Measurements from ENCODE around the gene TET3. TPM values are rescaled to one million over a fixed set of nuclear protein-coding genes. Genes with fewer than 3 reads are reported as not detected.

TET3 gene
- total and polyA plus RNA-seq, 9 of the 15 experiments (the other 6 are each of a cell fraction or from before 2014, with no cell fraction given), result 0.35 to 16.3 (median 5.5) TPM

DNA sequence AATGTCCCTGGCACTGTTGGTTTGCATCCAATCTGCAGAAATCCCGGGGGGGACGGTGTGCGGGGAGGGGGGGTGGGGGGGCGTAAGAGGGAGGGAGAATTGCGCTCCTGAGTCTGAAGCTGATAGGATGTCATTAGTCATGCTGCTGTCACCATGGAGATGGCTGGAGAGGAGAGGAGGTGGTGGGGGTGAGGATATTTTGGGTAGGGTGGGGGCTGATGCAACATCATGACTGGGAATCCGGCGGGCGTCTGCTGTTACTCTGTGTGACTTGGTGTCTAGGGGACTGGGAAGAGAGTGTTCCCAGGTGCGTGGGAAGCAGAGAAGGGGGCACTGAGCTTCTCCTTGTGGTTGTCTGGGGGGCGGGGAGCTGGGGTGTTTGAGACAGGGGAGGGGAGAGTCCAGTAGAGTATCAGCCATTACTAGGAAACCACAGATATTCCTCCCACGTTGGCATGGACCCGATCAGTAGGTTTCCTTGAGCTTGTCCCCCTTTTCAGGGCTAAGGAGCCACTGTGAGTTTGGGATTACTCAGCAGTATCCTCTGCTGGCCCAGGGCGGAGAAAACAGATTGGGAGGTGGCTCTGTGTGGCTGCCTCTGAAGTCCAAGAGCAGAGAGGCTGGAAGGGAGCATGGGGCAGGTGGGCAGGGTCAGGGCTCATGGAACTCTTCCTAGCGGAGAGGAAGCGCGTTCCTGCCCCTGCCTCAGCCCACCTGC lies 18.9 kb downstream of the TET3 start (continued):
- TF ChIP-seq MAFG (tag; conservative IDR thresholded peaks at IDR 0.05) (0 out of 2 replicates have a peak, but pooled peaks have one; percentile 56), ZNF77 (CRISPR knock-in tag; IDR thresholded peaks at IDR 0.05) (no peak), MYC (IDR thresholded peaks at IDR 0.05; ENCODE audit: low read depth, low read length) (peak; percentile 7), MYC (CRISPR knock-in tag; IDR thresholded peaks at IDR 0.05; ENCODE audit: borderline replicate concordance, low read depth) (no peak), SP1 (CRISPR knock-in tag; IDR thresholded peaks at IDR 0.05) (no peak), U2AF1 (optimal IDR thresholded peaks at IDR 0.05; ENCODE audit: low read depth, low read length) (no peak), ARNT (IDR thresholded peaks at IDR 0.05) (no peak), NR2C2 (CRISPR knock-in tag; IDR thresholded peaks at IDR 0.05) (no peak), NR2C2 (tag; IDR thresholded peaks at IDR 0.05) (no peak), PRMT5 (CRISPR knock-in tag; IDR thresholded peaks at IDR 0.05) (no peak), TEAD2 (tag; IDR thresholded peaks at IDR 0.05) (no peak), NR2C1 (IDR thresholded peaks at IDR 0.05) (no peak), NR2C1 (tag; IDR thresholded peaks at IDR 0.05) (no peak), SRSF7 (optimal IDR thresholded peaks at IDR 0.05; ENCODE audit: low read depth, low read length) (no peak), ZNF780A (CRISPR knock-in tag; IDR thresholded peaks at IDR 0.05) (no peak), ZNF431 (CRISPR knock-in tag; IDR thresholded peaks at IDR 0.05) (no peak), PURB (CRISPR knock-in tag; IDR thresholded peaks at IDR 0.05; ENCODE audit: low read depth) (no peak), TAF15 (IDR thresholded peaks at IDR 0.05; ENCODE audit: low read depth, low read length) (no peak), DNMT1 (IDR thresholded peaks at IDR 0.05) (no peak), RUNX1 (IDR thresholded peaks at IDR 0.05; ENCODE audit: low read depth) (no peak)
- TF ChIP-seq, protein P1, sequence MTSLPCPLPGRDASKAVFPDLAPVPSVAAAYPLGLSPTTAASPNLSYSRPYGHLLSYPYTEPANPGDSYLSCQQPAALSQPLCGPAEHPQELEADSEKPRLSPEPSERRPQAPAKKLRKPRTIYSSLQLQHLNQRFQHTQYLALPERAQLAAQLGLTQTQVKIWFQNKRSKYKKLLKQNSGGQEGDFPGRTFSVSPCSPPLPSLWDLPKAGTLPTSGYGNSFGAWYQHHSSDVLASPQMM (CRISPR knock-in tag; IDR thresholded peaks at IDR 0.05), result no peak
- TF ChIP-seq, protein P2, sequence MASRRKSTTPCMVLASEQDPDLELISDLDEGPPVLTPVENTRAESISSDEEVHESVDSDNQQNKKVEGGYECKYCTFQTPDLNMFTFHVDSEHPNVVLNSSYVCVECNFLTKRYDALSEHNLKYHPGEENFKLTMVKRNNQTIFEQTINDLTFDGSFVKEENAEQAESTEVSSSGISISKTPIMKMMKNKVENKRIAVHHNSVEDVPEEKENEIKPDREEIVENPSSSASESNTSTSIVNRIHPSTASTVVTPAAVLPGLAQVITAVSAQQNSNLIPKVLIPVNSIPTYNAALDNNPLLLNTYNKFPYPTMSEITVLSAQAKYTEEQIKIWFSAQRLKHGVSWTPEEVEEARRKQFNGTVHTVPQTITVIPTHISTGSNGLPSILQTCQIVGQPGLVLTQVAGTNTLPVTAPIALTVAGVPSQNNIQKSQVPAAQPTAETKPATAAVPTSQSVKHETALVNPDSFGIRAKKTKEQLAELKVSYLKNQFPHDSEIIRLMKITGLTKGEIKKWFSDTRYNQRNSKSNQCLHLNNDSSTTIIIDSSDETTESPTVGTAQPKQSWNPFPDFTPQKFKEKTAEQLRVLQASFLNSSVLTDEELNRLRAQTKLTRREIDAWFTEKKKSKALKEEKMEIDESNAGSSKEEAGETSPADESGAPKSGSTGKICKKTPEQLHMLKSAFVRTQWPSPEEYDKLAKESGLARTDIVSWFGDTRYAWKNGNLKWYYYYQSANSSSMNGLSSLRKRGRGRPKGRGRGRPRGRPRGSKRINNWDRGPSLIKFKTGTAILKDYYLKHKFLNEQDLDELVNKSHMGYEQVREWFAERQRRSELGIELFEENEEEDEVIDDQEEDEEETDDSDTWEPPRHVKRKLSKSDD (conservative IDR thresholded peaks at IDR 0.05; ENCODE audit: low read length), result no peak
- TF ChIP-seq, protein P3, sequence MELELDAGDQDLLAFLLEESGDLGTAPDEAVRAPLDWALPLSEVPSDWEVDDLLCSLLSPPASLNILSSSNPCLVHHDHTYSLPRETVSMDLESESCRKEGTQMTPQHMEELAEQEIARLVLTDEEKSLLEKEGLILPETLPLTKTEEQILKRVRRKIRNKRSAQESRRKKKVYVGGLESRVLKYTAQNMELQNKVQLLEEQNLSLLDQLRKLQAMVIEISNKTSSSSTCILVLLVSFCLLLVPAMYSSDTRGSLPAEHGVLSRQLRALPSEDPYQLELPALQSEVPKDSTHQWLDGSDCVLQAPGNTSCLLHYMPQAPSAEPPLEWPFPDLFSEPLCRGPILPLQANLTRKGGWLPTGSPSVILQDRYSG (tag; conservative IDR thresholded peaks at IDR 0.05; ENCODE audit: low read depth), result no peak
- TF ChIP-seq, protein P4, sequence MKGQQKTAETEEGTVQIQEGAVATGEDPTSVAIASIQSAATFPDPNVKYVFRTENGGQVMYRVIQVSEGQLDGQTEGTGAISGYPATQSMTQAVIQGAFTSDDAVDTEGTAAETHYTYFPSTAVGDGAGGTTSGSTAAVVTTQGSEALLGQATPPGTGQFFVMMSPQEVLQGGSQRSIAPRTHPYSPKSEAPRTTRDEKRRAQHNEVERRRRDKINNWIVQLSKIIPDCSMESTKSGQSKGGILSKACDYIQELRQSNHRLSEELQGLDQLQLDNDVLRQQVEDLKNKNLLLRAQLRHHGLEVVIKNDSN (CRISPR knock-in tag; IDR thresholded peaks at IDR 0.05), result no peak

Data from K562 (cell line).